A549 (cell line): ENCODE measurements around the gene CERS6. TPM values are rescaled to one million over a fixed set of nuclear protein-coding genes. Genes with fewer than 3 reads are reported as not detected.

Source experiments
- ATAC-seq, 2 experiments: fragments of 200-7000 bp in 1 of 2; fragments of >200 bp in 1 of 2; cut with Nextera tagmentation in 1 of 2; cut with Tn5 transposase in 1 of 2; 3 replicates each; pipeline versions ENCODE4 v1.8.0 to v1.9.1; 2018 to 2020; ENCODE audit warnings: mild to moderate bottlenecking in 1 of 2, moderate library complexity in 1 of 2
- CTCF ChIA-PET: fragments of 300-600 bp; sonication (Branson Sonifier 250); formaldehyde crosslinking; extraction: SDS; loops from one replicate; lab custom pipeline; 2021; ENCODE audit warnings: antibody characterized with exemption, inconsistent platforms; lab: Yijun Ruan, JAX
- POLR2A ChIA-PET: fragments of 350-600 bp; formaldehyde crosslinking; extraction: SDS; loops from one replicate; lab custom pipeline; 2021; ENCODE audit warnings: antibody characterized with exemption, inconsistent platforms; lab: Yijun Ruan, JAX
- DNase-seq, 2 experiments: peaks; one replicate each; pipeline versions ENCODE4 v3.0.0 to v3.0.0-alpha.2; 2011 to 2016; ENCODE audit warnings: low read depth in 1 of 2, low spot score in 1 of 2
- FAIRE-seq: peaks from 2 replicates; lab custom pipeline; 2011; peaks lifted over from hg19 to GRCh38; lab: Jason Lieb, UNC
- H3K27ac ChIP-seq, 2 experiments: fragments of >200 bp; sonication (Bioruptor Twin); formaldehyde crosslinking; 3 replicates each; pipeline ENCODE4 v1.5.1; 2016 to 2017
- H3K4me1 ChIP-seq: fragments of >200 bp; sonication (Bioruptor Twin); formaldehyde crosslinking; 3 replicates; pipeline ENCODE4 v1.6.1; 2016
- H3K4me2 ChIP-seq: fragments of >200 bp; sonication (Bioruptor Twin); formaldehyde crosslinking; 3 replicates; pipeline ENCODE4 v1.6.1; 2016
- H3K4me3 ChIP-seq: fragments of >200 bp; sonication (Bioruptor Twin); formaldehyde crosslinking; 3 replicates; pipeline ENCODE4 v1.5.1; 2016
- H3K9me3 ChIP-seq: fragments of >200 bp; sonication (Bioruptor Twin); formaldehyde crosslinking; 3 replicates; pipeline ENCODE4 v1.6.1; 2016
- BHLHE40 ChIP-seq: IDR thresholded peaks from 2 replicates; pipeline ENCODE4 v1.6.1; 2012; ENCODE audit warnings: low read depth, low read length, inconsistent platforms
- CHD2 ChIP-seq: fragments of 150-350 bp; IDR thresholded peaks from 2 replicates; pipeline ENCODE4 v1.6.1; 2014; ENCODE audit warnings: low read length; ENCODE audit not compliant: partially characterized antibody
- EP300 ChIP-seq, 2 experiments: fragments of >200 bp; sonication (Bioruptor Twin); formaldehyde crosslinking; IDR thresholded peaks; 2 replicates in 1 of 2; 3 replicates in 1 of 2; pipeline ENCODE4 v1.6.1; 2016 to 2017
- HEYL ChIP-seq: fragments of 250-450 bp; sonication (Bioruptor Pico); IDR thresholded peaks from 2 replicates; pipeline ENCODE4 v1.8.0; 2021; ENCODE audit warnings: mild to moderate bottlenecking, moderate library complexity
- HOXB5 ChIP-seq: fragments of 250-450 bp; sonication (Bioruptor Pico); IDR thresholded peaks from 2 replicates; pipeline ENCODE4 v1.5.0; 2020; ENCODE audit warnings: mild to moderate bottlenecking, moderate library complexity
- KDM5A ChIP-seq: fragments of 200-600 bp; sonication (generic); IDR thresholded peaks from 2 replicates; pipeline ENCODE4 v1.6.1; 2016; ENCODE audit warnings: antibody characterized with exemption, mild to moderate bottlenecking
- MAZ ChIP-seq: fragments of 150-350 bp; IDR thresholded peaks from 2 replicates; pipeline ENCODE4 v1.6.1; 2014; ENCODE audit warnings: antibody characterized with exemption, low read depth, low read length, borderline replicate concordance
- NPAS2 ChIP-seq: fragments of 250-450 bp; sonication (Bioruptor Pico); IDR thresholded peaks from 2 replicates; pipeline ENCODE4 v1.8.0; 2022; ENCODE audit warnings: mild to moderate bottlenecking, moderate library complexity, borderline replicate concordance
- POLR2AphosphoS2 ChIP-seq: conservative IDR thresholded peaks from 2 replicates; pipeline ENCODE4 v1.6.1; 2012; ENCODE audit warnings: low read length, improper control_type of control experiment, inconsistent platforms
- SREBF2 ChIP-seq: fragments of 450-650 bp; IDR thresholded peaks from 2 replicates; pipeline ENCODE4 v1.6.1; 2014; ENCODE audit warnings: mild to moderate bottlenecking, moderate library complexity
- ZC3H11A ChIP-seq: fragments of 450-650 bp; IDR thresholded peaks from 2 replicates; pipeline ENCODE4 v1.6.1; 2014; ENCODE audit warnings: antibody characterized with exemption, mild to moderate bottlenecking
- WGBS: methylation state at CpG from one replicate; pipeline ENCODE4 v1.1.6; 2017; ENCODE audit errors: missing lambda C conversion rate; 5-methylcytosine and 5-hydroxymethylcytosine counted together
- polyA plus RNA-seq, 4 experiments: library from polyadenylated mRNA; depleted of rRNA in 3 of 4; stranded (reverse); fragments of >200 nt; fragmentation: RNase III in 1 of 4; extraction: RNeasy Plus Mini Kit Qiagen cat#74134 plus additional on column Dnase treatment in 1 of 4; gene quantifications; 2 replicates in 3 of 4; 3 replicates in 1 of 4; pipeline ENCODE4 v1.2.3, GENCODE V29; 2011 to 2017
- TF ChIP-seq, protein P1 (sequence below): fragments of 450-650 bp; IDR thresholded peaks from 2 replicates; pipeline ENCODE4 v1.6.1; 2014; ENCODE audit warnings: antibody characterized with exemption
- TF ChIP-seq, protein P2 (sequence below): fragments of >200 bp; sonication (Bioruptor Twin); formaldehyde crosslinking; IDR thresholded peaks from 3 replicates; pipeline ENCODE4 v1.5.1; 2016
- TF ChIP-seq, protein P3 (sequence below): IDR thresholded peaks from 2 replicates; pipeline ENCODE4 v1.6.1; 2012; ENCODE audit warnings: low read depth, borderline replicate concordance
- TF ChIP-seq, protein P4 (sequence below): IDR thresholded peaks from 2 replicates; pipeline ENCODE4 v1.6.1; 2012
- TF ChIP-seq, protein P5 (sequence below): fragments of 250-450 bp; sonication (Bioruptor Pico); IDR thresholded peaks from 2 replicates; pipeline ENCODE4 v1.5.0; 2021; ENCODE audit warnings: mild to moderate bottlenecking, moderate library complexity, borderline replicate concordance
- TF ChIP-seq, protein P6 (sequence below): fragments of >200 bp; sonication (Bioruptor Twin); formaldehyde crosslinking; IDR thresholded peaks from 2 replicates; pipeline ENCODE4 v1.6.1; 2016

The CERS6 gene
- polyA plus RNA-seq, 2 of the 4 experiments (the other 2 are of a cell fraction): 12.0 to 16.9 TPM

DNA sequence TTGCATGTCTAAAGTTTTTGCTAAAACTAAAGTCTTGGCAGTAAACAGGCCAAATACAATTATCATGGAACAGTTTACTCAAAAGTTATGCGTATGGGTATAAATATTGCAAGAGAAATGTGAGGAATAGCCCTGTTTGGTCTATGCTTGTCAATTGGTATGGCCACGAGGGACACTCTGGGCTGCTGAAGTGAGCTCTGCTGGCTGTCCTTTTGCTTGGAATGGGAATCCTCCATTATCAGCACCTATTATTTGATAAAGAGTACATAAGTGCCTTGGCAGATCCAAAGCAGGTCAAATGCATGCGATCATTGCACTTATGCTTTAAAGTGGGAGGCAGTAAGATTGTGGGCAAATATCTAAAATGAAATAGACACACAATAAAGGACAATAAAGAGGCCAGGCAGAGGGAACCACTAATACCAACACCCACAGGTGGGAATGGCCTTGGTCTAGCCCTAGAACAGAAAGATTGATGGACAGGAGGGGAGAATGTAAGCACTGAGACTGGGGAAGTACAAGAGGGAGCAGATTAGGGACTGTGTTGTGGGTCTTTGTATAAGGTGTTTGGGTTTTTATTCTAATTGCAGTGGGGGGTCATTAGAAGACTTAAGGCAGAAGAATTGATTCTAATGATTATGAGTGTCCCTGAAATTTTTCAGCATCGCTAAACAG lies 286.3 kb downstream of the CERS6 start:
- H3K9me3 ChIP-seq: no peaks in the 10 kb centered on the region
- H3K4me3 ChIP-seq: no peak overlapping the region
- DNase-seq (no peak), ATAC-seq (no peak), FAIRE-seq (no peak)
- H3K4me1 ChIP-seq: no peaks in the 10 kb centered on the region
- no peak overlapping the region for H3K4me2 ChIP-seq
- TF ChIP-seq CHD2 (no peak), NPAS2 (CRISPR knock-in tag) (no peak), HEYL (CRISPR knock-in tag) (no peak)
- TF ChIP-seq, protein P1, sequence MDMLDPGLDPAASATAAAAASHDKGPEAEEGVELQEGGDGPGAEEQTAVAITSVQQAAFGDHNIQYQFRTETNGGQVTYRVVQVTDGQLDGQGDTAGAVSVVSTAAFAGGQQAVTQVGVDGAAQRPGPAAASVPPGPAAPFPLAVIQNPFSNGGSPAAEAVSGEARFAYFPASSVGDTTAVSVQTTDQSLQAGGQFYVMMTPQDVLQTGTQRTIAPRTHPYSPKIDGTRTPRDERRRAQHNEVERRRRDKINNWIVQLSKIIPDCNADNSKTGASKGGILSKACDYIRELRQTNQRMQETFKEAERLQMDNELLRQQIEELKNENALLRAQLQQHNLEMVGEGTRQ: no peak
- H3K27ac ChIP-seq: no peak overlapping the region
- ChIA-PET CTCF (no interaction called here), POLR2A (no interaction called here)
- WGBS: 88% methylated on average over 4 of the region's 4 CpGs

DNA sequence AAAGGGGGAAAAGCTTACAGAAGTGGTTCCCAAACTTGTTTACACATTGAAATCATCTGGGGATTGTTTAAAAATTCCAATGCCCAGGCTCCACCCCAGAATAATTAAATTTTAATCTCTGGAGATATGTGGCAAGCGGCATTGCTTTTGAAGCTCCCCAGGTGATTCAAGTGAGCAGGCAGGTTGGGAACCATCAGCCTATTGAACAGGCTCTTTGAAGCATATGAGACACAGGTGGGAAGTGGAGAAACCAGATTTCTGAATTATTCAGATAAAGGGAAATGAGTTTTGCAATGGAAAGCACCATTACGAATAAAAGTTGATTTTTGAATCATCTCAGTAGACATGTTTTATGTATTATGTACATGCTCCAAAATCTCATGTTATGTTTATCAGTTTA lies 288.8 kb downstream of the CERS6 start:
- FAIRE-seq (no peak), DNase-seq (no peak), ATAC-seq (no peak)
- Histone ChIP-seq H3K9me3 (no peaks in the 10 kb centered on the region), H3K4me3 (no peak overlapping the region), H3K4me1 (no peaks in the 10 kb centered on the region), H3K4me2 (no peak overlapping the region), H3K27ac (no peak overlapping the region)
- ChIA-PET CTCF (interaction anchor here (1.7 kb wide), 1 partner anchor 14 kb away, joined by 3 read pairs; no protein-coding TSS in a partner anchor), POLR2A (no interaction called here)
- WGBS: 90% methylated on average over 2 of the region's 2 CpGs
- TF ChIP-seq SREBF2: no peak
- TF ChIP-seq EP300 (IDR thresholded peaks at IDR 0.05): no peak
- TF ChIP-seq BHLHE40: no peak
- TF ChIP-seq, protein P2, sequence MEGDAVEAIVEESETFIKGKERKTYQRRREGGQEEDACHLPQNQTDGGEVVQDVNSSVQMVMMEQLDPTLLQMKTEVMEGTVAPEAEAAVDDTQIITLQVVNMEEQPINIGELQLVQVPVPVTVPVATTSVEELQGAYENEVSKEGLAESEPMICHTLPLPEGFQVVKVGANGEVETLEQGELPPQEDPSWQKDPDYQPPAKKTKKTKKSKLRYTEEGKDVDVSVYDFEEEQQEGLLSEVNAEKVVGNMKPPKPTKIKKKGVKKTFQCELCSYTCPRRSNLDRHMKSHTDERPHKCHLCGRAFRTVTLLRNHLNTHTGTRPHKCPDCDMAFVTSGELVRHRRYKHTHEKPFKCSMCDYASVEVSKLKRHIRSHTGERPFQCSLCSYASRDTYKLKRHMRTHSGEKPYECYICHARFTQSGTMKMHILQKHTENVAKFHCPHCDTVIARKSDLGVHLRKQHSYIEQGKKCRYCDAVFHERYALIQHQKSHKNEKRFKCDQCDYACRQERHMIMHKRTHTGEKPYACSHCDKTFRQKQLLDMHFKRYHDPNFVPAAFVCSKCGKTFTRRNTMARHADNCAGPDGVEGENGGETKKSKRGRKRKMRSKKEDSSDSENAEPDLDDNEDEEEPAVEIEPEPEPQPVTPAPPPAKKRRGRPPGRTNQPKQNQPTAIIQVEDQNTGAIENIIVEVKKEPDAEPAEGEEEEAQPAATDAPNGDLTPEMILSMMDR: no peak
- TF ChIP-seq, protein P3, sequence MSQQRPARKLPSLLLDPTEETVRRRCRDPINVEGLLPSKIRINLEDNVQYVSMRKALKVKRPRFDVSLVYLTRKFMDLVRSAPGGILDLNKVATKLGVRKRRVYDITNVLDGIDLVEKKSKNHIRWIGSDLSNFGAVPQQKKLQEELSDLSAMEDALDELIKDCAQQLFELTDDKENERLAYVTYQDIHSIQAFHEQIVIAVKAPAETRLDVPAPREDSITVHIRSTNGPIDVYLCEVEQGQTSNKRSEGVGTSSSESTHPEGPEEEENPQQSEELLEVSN: no peak
- no peak for TF ChIP-seq POLR2AphosphoS2
- TF ChIP-seq, protein P4, sequence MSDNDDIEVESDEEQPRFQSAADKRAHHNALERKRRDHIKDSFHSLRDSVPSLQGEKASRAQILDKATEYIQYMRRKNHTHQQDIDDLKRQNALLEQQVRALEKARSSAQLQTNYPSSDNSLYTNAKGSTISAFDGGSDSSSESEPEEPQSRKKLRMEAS: no peak
- TF ChIP-seq ZC3H11A: no peak
- no peak for TF ChIP-seq KDM5A
- TF ChIP-seq, protein P5, sequence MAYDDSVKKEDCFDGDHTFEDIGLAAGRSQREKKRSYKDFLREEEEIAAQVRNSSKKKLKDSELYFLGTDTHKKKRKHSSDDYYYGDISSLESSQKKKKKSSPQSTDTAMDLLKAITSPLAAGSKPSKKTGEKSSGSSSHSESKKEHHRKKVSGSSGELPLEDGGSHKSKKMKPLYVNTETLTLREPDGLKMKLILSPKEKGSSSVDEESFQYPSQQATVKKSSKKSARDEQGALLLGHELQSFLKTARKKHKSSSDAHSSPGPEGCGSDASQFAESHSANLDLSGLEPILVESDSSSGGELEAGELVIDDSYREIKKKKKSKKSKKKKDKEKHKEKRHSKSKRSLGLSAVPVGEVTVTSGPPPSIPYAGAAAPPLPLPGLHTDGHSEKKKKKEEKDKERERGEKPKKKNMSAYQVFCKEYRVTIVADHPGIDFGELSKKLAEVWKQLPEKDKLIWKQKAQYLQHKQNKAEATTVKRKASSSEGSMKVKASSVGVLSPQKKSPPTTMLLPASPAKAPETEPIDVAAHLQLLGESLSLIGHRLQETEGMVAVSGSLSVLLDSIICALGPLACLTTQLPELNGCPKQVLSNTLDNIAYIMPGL (CRISPR knock-in tag): no peak
- TF ChIP-seq, protein P6, sequence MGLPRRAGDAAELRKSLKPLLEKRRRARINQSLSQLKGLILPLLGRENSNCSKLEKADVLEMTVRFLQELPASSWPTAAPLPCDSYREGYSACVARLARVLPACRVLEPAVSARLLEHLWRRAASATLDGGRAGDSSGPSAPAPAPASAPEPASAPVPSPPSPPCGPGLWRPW: no peak
- no peak for TF ChIP-seq HOXB5 (CRISPR knock-in tag)
- no peak for TF ChIP-seq NPAS2 (CRISPR knock-in tag)
- no peak for TF ChIP-seq MAZ
